Measurements from ENCODE around the gene SLC22A17. TPM values are rescaled to one million over a fixed set of nuclear protein-coding genes. Genes with fewer than 3 reads are reported as not detected.

SLC22A17 gene
- total and polyA plus RNA-seq, 10 of the 15 experiments (the other 5 are each of a cell fraction or from before 2014, with no cell fraction given): not detected

GRCh38 chr14:23376482-23377197 is 24.0 kb upstream of the SLC22A17 start, which contains the start of gene CMTM5:
CMTM5 (plus strand) TSS chr14:23377046; CDS start chr14:23377252, 206 bp downstream.
- no peak within 1 kb of the TSS for H3K9ac ChIP-seq (ENCODE audit: control insufficient read depth, insufficient read depth, low read length)

More at GRCh38 chr14:23376482-23377197, 24.0 kb upstream of the SLC22A17 start, which contains the start of gene CMTM5:
- WGBS (ENCODE audit: insufficient coverage, insufficient replicate concordance, low lambda C conversion rate, missing lambda C conversion rate): 34% methylated on average over 13 of the region's 13 CpGs
- in situ Hi-C loops (cut with MboI): no loop called here
- H2AFZ ChIP-seq (ENCODE audit: control insufficient read depth, low read depth, low read length): no peak within 1 kb of the TSS
- intact Hi-C loops (cut with micrococcal nuclease; ENCODE audit: unreplicated experiment): no loop called here
- no peak for TF ChIP-seq BHLHE40 (IDR thresholded peaks at IDR 0.05; ENCODE audit: borderline replicate concordance in 1 of 2, low read depth in 2 of 2, low read length in 1 of 2)
- no peak for TF ChIP-seq HDAC2 (IDR thresholded peaks at IDR 0.05)
- TF ChIP-seq MAX (IDR thresholded peaks at IDR 0.05; ENCODE audit: low read depth, low read length): no peak
- no peak for TF ChIP-seq JUNB (IDR thresholded peaks at IDR 0.05)
- TF ChIP-seq RCOR1 (conservative IDR thresholded peaks at IDR 0.05; ENCODE audit: low read depth, low read length): no peak
- TF ChIP-seq GATAD2B (conservative IDR thresholded peaks at IDR 0.05; ENCODE audit: low read depth): no peak
- no peak for TF ChIP-seq TARDBP (IDR thresholded peaks at IDR 0.05; ENCODE audit: borderline replicate concordance)
- TF ChIP-seq MTA3 (IDR thresholded peaks at IDR 0.05; ENCODE audit: borderline replicate concordance, low read length): no peak
- TF ChIP-seq MEF2B (IDR thresholded peaks at IDR 0.05; ENCODE audit: partially characterized antibody, poor library complexity, severe bottlenecking): no peak
- TF ChIP-seq STAT1 (conservative IDR thresholded peaks at IDR 0.05): no peak
- TF ChIP-seq NFXL1 (IDR thresholded peaks at IDR 0.05; ENCODE audit: borderline replicate concordance): no peak
- TF ChIP-seq ZBTB4 (CRISPR knock-in tag; IDR thresholded peaks at IDR 0.05): no peak
- TF ChIP-seq RB1 (IDR thresholded peaks at IDR 0.05; ENCODE audit: borderline replicate concordance): no peak
- no peak for TF ChIP-seq POLR2AphosphoS2 (IDR thresholded peaks at IDR 0.05; ENCODE audit: low read depth, low read length)
- TF ChIP-seq TCF3 (IDR thresholded peaks at IDR 0.05; ENCODE audit: borderline replicate concordance, insufficient read depth, low read depth, low read length): no peak
- POLR2A ChIA-PET: no interaction called here
- SMC1A ChIA-PET (ENCODE audit: uncharacterized antibody, unreplicated experiment): interaction anchor here (0.9 kb wide), 1 partner anchor 11 kb away, joined by 3 read pairs; no protein-coding TSS in a partner anchor
- no peaks in the 10 kb centered on the region for H4K20me1 ChIP-seq (ENCODE audit: control insufficient read depth, insufficient read depth)
- BruUV-seq (replicated peaks): no TSS peak
- no peaks in the 10 kb centered on the region for H3K4me1 ChIP-seq (ENCODE audit: control insufficient read depth, insufficient read depth, low read length)
- no peak within 1 kb of the TSS for H3K4me2 ChIP-seq (ENCODE audit: control insufficient read depth, insufficient read depth)
- H3K79me2 ChIP-seq (ENCODE audit: control insufficient read depth, insufficient read depth, low read length): no peaks in the 10 kb centered on the region
- H3K36me3 ChIP-seq (ENCODE audit: control insufficient read depth in 2 of 2, insufficient read depth in 2 of 2, low read length in 1 of 2): no peaks in the 10 kb centered on the region
- DNase-seq (ENCODE audit: low read depth, low spot score): no peak
- CTCF ChIA-PET: interaction anchor here (1.4 to 5.7 kb wide), 3 partner anchors 47 to 256 kb away, joined by 4 to 52 read pairs (median 6); no protein-coding TSS in a partner anchor
- FAIRE-seq: no peak
- H3K27me3 ChIP-seq (replicated peaks in 1 of 2; ENCODE audit: control insufficient read depth in 2 of 2, insufficient read depth in 2 of 2, low read length in 1 of 2): no peaks in the 10 kb centered on the region; a peak in 1 of 4 replicates
- no peaks in the 10 kb centered on the region for H3K9me3 ChIP-seq (replicated peaks; ENCODE audit: control insufficient read depth, insufficient read depth, low read length)
- ATAC-seq: no peak
- RAD21 ChIA-PET (ENCODE audit: unreplicated experiment): no interaction called here
- no peak within 1 kb of the TSS for H3K27ac ChIP-seq (ENCODE audit: control insufficient read depth, insufficient read depth)
- no peak within 1 kb of the TSS for H3K4me3 ChIP-seq
